B cell (primary cell): ENCODE measurements around the gene HDAC6. TPM values are rescaled to one million over a fixed set of nuclear protein-coding genes. Genes with fewer than 3 reads are reported as not detected.
"Not testable (repeated sequence)": the region's sequence is repeated elsewhere in the genome, so short reads cannot be mapped to it uniquely, and the experiment has no call there.

Experiments used
- ATAC-seq: fragments of 200-7000 bp; cut with Tn5 transposase; one replicate; pipeline ENCODE4 v1.10.0; 2021; ENCODE audit warnings: low read depth, mild to moderate bottlenecking, moderate number of reproducible peaks, moderate library complexity
- CTCF ChIA-PET: fragments of 350-600 bp; sonication (Branson Sonifier 250); formaldehyde crosslinking; loops from one replicate; lab custom pipeline; 2021; ENCODE audit warnings: antibody characterized with exemption, inconsistent platforms; lab: Charles Lee
- POLR2A ChIA-PET: fragments of 350-600 bp; sonication (Branson Sonifier 250); formaldehyde crosslinking; loops from one replicate; lab custom pipeline; 2021; ENCODE audit warnings: antibody characterized with exemption; lab: Charles Lee
- DNase-seq: peaks from one replicate; pipeline ENCODE4 v3.0.0; 2013
- H2AFZ ChIP-seq: 2 replicates; pipeline ENCODE4 v1.6.1; 2012; ENCODE audit warnings: mild to moderate bottlenecking, low read depth, low read length; ENCODE audit not compliant: insufficient read depth, poor library complexity, severe bottlenecking
- H3K27ac ChIP-seq, 2 donors: 1 replicate in 1 of 2; 2 replicates in 1 of 2; pipeline ENCODE4 v1.5.1; 2012 to 2013; ENCODE audit warnings: low read length in 2 of 2, mild to moderate bottlenecking in 2 of 2, moderate library complexity in 1 of 2
- H3K27me3 ChIP-seq, 4 experiments: fragments of 200-600 bp in 1 of 4; sonication (generic) in 1 of 4; replicated peaks in 1 of 4; 1 replicate in 2 of 4; 2 replicates in 2 of 4; pipeline versions ENCODE4 v1.6.1 to v1.7.0; 2013 to 2016; ENCODE audit warnings: low read length in 3 of 4, mild to moderate bottlenecking in 2 of 4, mixed read lengths in 1 of 4, moderate library complexity in 1 of 4; ENCODE audit not compliant: insufficient read depth in 4 of 4, control insufficient read depth in 3 of 4; ENCODE audit errors: control extremely low read depth in 1 of 4
- H3K36me3 ChIP-seq, 2 experiments: replicated peaks in 1 of 2; 1 replicate in 1 of 2; 2 replicates in 1 of 2; pipeline versions ENCODE4 v1.6.1 to v1.7.1; 2013; ENCODE audit warnings: low read length in 1 of 2; ENCODE audit not compliant: insufficient read depth in 2 of 2, control insufficient read depth in 1 of 2; ENCODE audit errors: control extremely low read depth in 1 of 2, extremely low read depth in 1 of 2
- H3K4me1 ChIP-seq, 2 donors: fragments of 200-600 bp in 1 of 2; sonication (generic) in 1 of 2; 1 replicate in 1 of 2; 2 replicates in 1 of 2; pipeline versions ENCODE4 v1.5.1 to v1.6.1; 2013 to 2017; ENCODE audit warnings: low read length in 2 of 2; ENCODE audit not compliant: control insufficient read depth in 2 of 2, insufficient read depth in 2 of 2
- H3K4me2 ChIP-seq: replicated peaks from 2 replicates; pipeline ENCODE3; 2012; ENCODE audit warnings: mild to moderate bottlenecking, low read depth, low read length; ENCODE audit not compliant: poor library complexity, severe bottlenecking
- H3K4me3 ChIP-seq, 5 experiments: fragments of 200-600 bp in 1 of 5; sonication (generic) in 1 of 5; 1 replicate in 3 of 5; 2 replicates in 2 of 5; pipeline versions ENCODE4 v1.5.1 to v1.7.0; 2011 to 2016; ENCODE audit warnings: low read length in 4 of 5, mild to moderate bottlenecking in 4 of 5, low read depth in 2 of 5, control low read depth in 1 of 5, moderate library complexity in 1 of 5; ENCODE audit not compliant: insufficient read depth in 1 of 5; ENCODE audit errors: control extremely low read depth in 1 of 5, extremely low read depth in 1 of 5
- H3K79me2 ChIP-seq: fragments of 200-600 bp; sonication (generic); one replicate; pipeline ENCODE4 v1.6.0; 2016; ENCODE audit warnings: low read length; ENCODE audit not compliant: control insufficient read depth, insufficient read depth
- H3K9ac ChIP-seq: fragments of 200-600 bp; sonication (generic); 2 replicates; pipeline ENCODE4 v1.6.1; 2017; ENCODE audit warnings: mild to moderate bottlenecking, low read length, moderate library complexity
- H3K9me3 ChIP-seq, 3 donors: one replicate each; pipeline versions ENCODE4 v1.6.1 to v1.7.1; 2013; ENCODE audit warnings: low read length in 2 of 3; ENCODE audit not compliant: control insufficient read depth in 2 of 3, insufficient read depth in 1 of 3; ENCODE audit errors: control extremely low read depth in 1 of 3
- H4K20me1 ChIP-seq: 2 replicates; pipeline ENCODE4 v1.6.0; 2012; ENCODE audit warnings: mild to moderate bottlenecking, low read length; ENCODE audit not compliant: insufficient read depth, control insufficient read depth, poor library complexity, severe bottlenecking
- H3K27ac Mint-ChIP-seq: one replicate; pipeline ENCODE4 v1.8.0; 2021; ENCODE audit warnings: mixed read lengths
- H3K27me3 Mint-ChIP-seq: one replicate; pipeline ENCODE4 v1.8.0; 2021; ENCODE audit warnings: mixed read lengths
- H3K4me1 Mint-ChIP-seq: one replicate; pipeline ENCODE4 v1.8.0; 2021; ENCODE audit warnings: mixed read lengths
- H3K4me3 Mint-ChIP-seq: one replicate; pipeline ENCODE4 v1.8.0; 2021; ENCODE audit warnings: mixed read lengths
- H3K9me3 Mint-ChIP-seq: one replicate; pipeline ENCODE4 v1.8.0; 2022; ENCODE audit warnings: mixed read lengths; ENCODE audit not compliant: insufficient read depth
- EZH2 ChIP-seq: IDR thresholded peaks from 2 replicates; pipeline ENCODE4 v1.6.1; 2012; ENCODE audit warnings: borderline replicate concordance, low read depth, mild to moderate bottlenecking, moderate library complexity, low read length; ENCODE audit not compliant: insufficient read depth, poor library complexity, severe bottlenecking
- WGBS: methylation state at CpG from one replicate; pipeline ENCODE4 v1.1.5; 2013; ENCODE audit warnings: missing lambda C conversion rate; ENCODE audit not compliant: insufficient coverage; 5-methylcytosine and 5-hydroxymethylcytosine counted together
- intact Hi-C: fragments of 100-400 bp; cut with micrococcal nuclease; formaldehyde crosslinking; loops from one replicate; pipeline ENCODE4 v1.10.0; 2022
- polyA plus RNA-seq: library from polyadenylated mRNA; depleted of rRNA; stranded (reverse); fragments of >200 nt; gene quantifications from 2 replicates; pipeline ENCODE4 v1.2.3, GENCODE V29; 2012
- total RNA-seq, 2 donors: library from RNA; stranded (reverse); fragments of 120-200 nt in 1 of 2; gene quantifications; 1 replicate in 1 of 2; 2 replicates in 1 of 2; pipeline versions ENCODE4 v1.2.3 to v1.2.4, GENCODE V29; 2013 to 2022
- TF ChIP-seq, protein P1 (sequence below): fragments of 200-600 bp; IDR thresholded peaks from one replicate; pipeline ENCODE4 v1.8.0; 2022; ENCODE audit warnings: antibody characterized with exemption, mild to moderate bottlenecking

HDAC6 gene
- total and polyA plus RNA-seq, 2 donors (not counting 1 experiment from before 2014, with no cell fraction given): 125 to 168 TPM

DNA sequence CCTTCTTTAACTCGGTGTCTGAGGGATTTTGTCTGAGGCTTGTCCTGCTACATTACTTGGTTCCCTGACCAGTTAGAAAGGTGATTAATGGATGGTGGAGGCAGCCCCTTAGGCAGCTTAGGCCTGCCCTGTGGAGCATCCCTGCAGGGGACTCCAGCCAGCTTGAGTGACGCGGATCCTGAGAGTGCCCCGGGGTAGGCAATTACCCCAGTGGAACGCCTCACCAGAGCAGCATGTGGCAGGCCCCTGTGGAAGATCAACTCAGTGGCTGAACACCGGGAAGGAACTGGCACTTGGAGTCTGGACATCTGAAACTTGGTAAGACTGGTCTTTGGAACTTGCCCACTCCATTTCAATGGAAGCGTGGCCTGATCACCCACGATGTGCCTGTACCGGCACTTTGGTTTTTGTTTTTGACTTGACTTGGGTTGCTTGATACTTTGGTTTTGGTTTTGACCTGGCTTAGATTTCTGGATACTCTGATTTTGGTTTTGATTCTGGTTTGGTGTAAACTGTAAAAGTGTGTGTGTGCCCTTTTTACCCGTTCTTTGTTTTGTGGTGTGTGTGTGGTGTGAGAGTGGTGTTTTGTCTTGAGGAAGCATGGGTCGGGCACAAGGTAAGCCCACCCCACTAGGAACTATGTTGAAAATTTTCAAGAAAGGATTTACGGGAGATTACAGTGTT lies 52.4 kb downstream of the HDAC6 start:
- H3K4me1 Mint-ChIP-seq, H2AFZ ChIP-seq, H3K4me2 ChIP-seq, ATAC-seq, H4K20me1 ChIP-seq, H3K36me3 ChIP-seq, CTCF ChIA-PET, intact Hi-C loops, H3K27me3 ChIP-seq, DNase-seq, POLR2A ChIA-PET, H3K9me3 Mint-ChIP-seq, H3K4me3 ChIP-seq, H3K4me3 Mint-ChIP-seq, H3K4me1 ChIP-seq, H3K9me3 ChIP-seq, H3K27ac ChIP-seq, H3K9ac ChIP-seq, H3K27ac Mint-ChIP-seq, H3K79me2 ChIP-seq, H3K27me3 Mint-ChIP-seq: not testable (repeated sequence)
- WGBS: 100% methylated on average over 1 of the region's 12 CpGs

DNA sequence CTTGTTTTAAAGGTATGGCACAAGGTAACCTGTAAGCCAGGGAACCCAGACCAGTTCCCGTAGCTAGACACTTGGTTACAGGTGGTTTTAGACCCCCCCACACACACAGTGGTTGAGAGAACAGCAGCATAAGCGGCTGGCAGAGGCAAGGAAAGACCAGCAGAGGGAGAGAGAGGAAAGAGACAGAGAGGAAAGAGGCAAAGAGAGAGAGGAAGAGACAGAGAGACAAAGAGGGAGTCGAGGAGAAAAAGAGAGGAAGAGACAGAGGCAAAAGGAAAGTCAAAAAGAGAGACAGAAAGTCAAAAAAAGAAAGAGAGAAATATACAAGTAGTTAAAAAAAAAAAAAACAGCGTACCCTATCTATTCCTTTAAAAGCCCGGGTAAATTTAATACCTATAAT lies 53.0 kb downstream of the HDAC6 start:
- Histone ChIP-seq H3K27ac (no peak overlapping the region), H2AFZ (no peak overlapping the region), H3K4me1 (no peaks in the 10 kb centered on the region), H3K4me2 (no peak overlapping the region), H3K36me3 (no peaks in the 10 kb centered on the region), H3K9me3 (no peaks in the 10 kb centered on the region), H4K20me1 (no peaks in the 10 kb centered on the region), H3K9ac (no peak overlapping the region), H3K27me3 (no peaks in the 10 kb centered on the region), H3K79me2 (no peaks in the 10 kb centered on the region), H3K4me3 (no peak overlapping the region)
- POLR2A ChIA-PET: no interaction called here
- DNase-seq (no peak), ATAC-seq (no peak)
- H3K27ac Mint-ChIP-seq: no peak overlapping the region
- TF ChIP-seq, protein P1, sequence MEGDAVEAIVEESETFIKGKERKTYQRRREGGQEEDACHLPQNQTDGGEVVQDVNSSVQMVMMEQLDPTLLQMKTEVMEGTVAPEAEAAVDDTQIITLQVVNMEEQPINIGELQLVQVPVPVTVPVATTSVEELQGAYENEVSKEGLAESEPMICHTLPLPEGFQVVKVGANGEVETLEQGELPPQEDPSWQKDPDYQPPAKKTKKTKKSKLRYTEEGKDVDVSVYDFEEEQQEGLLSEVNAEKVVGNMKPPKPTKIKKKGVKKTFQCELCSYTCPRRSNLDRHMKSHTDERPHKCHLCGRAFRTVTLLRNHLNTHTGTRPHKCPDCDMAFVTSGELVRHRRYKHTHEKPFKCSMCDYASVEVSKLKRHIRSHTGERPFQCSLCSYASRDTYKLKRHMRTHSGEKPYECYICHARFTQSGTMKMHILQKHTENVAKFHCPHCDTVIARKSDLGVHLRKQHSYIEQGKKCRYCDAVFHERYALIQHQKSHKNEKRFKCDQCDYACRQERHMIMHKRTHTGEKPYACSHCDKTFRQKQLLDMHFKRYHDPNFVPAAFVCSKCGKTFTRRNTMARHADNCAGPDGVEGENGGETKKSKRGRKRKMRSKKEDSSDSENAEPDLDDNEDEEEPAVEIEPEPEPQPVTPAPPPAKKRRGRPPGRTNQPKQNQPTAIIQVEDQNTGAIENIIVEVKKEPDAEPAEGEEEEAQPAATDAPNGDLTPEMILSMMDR: no peak
- no peak for TF ChIP-seq EZH2
- WGBS: no CpG with 5 or more reads among the region's 5 CpGs
- intact Hi-C loops: no loop called here
- H3K27me3 Mint-ChIP-seq: peaks cover 10% of the 10 kb centered on the region
- CTCF ChIA-PET: no interaction called here
- no peak overlapping the region for H3K4me3 Mint-ChIP-seq
- H3K9me3 Mint-ChIP-seq: no peaks in the 10 kb centered on the region
- no peaks in the 10 kb centered on the region for H3K4me1 Mint-ChIP-seq
